ENCODE data around the gene VPS72. TPM values are rescaled to one million over a fixed set of nuclear protein-coding genes. Genes with fewer than 3 reads are reported as not detected.

VPS72 gene
- total RNA-seq, 1 donor from 2014 or later, result 110 TPM

GRCh38 chr1:151134991-151135390 lies 55.0 kb downstream of the VPS72 start:
- H3K27me3 Mint-ChIP-seq, result peaks cover 42% of the 10 kb centered on the region
- no peak overlapping the region for H3K4me3 Mint-ChIP-seq (ENCODE audit: low read depth)
- H3K27ac Mint-ChIP-seq, result no peak overlapping the region
- H3K4me1 Mint-ChIP-seq (ENCODE audit: low read depth), result peaks cover 8% of the 10 kb centered on the region
- peaks cover 28% of the 10 kb centered on the region for H3K36me3 Mint-ChIP-seq (ENCODE audit: insufficient read depth)
- no peak for TF ChIP-seq CTCF (IDR thresholded peaks at IDR 0.05; ENCODE audit: unreplicated experiment)
- no peaks in the 10 kb centered on the region for H3K9me3 Mint-ChIP-seq (ENCODE audit: low read depth)
- no peak for DNase-seq (ENCODE audit: low spot score, unreplicated experiment)

GRCh38 chr1:151134396-151134795 lies 55.6 kb downstream of the VPS72 start:
- DNase-seq (ENCODE audit: low spot score, unreplicated experiment), result no peak
- peaks cover 8% of the 10 kb centered on the region for H3K4me1 Mint-ChIP-seq (ENCODE audit: low read depth)
- no peaks in the 10 kb centered on the region for H3K9me3 Mint-ChIP-seq (ENCODE audit: low read depth)
- peaks cover 27% of the 10 kb centered on the region for H3K36me3 Mint-ChIP-seq (ENCODE audit: insufficient read depth)
- no peak for TF ChIP-seq CTCF (IDR thresholded peaks at IDR 0.05; ENCODE audit: unreplicated experiment)
- H3K27me3 Mint-ChIP-seq, result peaks cover 42% of the 10 kb centered on the region
- no peak overlapping the region for H3K4me3 Mint-ChIP-seq (ENCODE audit: low read depth)
- no peak overlapping the region for H3K27ac Mint-ChIP-seq

GRCh38 chr1:151133018-151133806 lies 56.8 kb downstream of the VPS72 start:
- no peak for TF ChIP-seq CTCF (IDR thresholded peaks at IDR 0.05; ENCODE audit: unreplicated experiment)
- H3K9me3 Mint-ChIP-seq (ENCODE audit: low read depth), result no peaks in the 10 kb centered on the region
- no peak for DNase-seq (ENCODE audit: low spot score, unreplicated experiment)
- H3K36me3 Mint-ChIP-seq (ENCODE audit: insufficient read depth), result peaks cover 27% of the 10 kb centered on the region
- H3K4me1 Mint-ChIP-seq (ENCODE audit: low read depth), result peaks cover 8% of the 10 kb centered on the region
- H3K27me3 Mint-ChIP-seq, result peaks cover 42% of the 10 kb centered on the region
- no peak overlapping the region for H3K27ac Mint-ChIP-seq
- H3K4me3 Mint-ChIP-seq (ENCODE audit: low read depth), result no peak overlapping the region

GRCh38 chr1:151132335-151133017 lies 57.5 kb downstream of the VPS72 start:
- peaks cover 8% of the 10 kb centered on the region for H3K4me1 Mint-ChIP-seq (ENCODE audit: low read depth)
- peaks cover 42% of the 10 kb centered on the region for H3K27me3 Mint-ChIP-seq
- H3K27ac Mint-ChIP-seq, result no peak overlapping the region
- H3K9me3 Mint-ChIP-seq (ENCODE audit: low read depth), result no peaks in the 10 kb centered on the region
- no peak for TF ChIP-seq CTCF (IDR thresholded peaks at IDR 0.05; ENCODE audit: unreplicated experiment)
- H3K4me3 Mint-ChIP-seq (ENCODE audit: low read depth), result peak overlapping the region; percentile 71
- DNase-seq (ENCODE audit: low spot score, unreplicated experiment), result no peak
- H3K36me3 Mint-ChIP-seq (ENCODE audit: insufficient read depth), result peaks cover 26% of the 10 kb centered on the region

GRCh38 chr1:151131701-151132334 lies 58.2 kb downstream of the VPS72 start:
- DNase-seq (ENCODE audit: low spot score, unreplicated experiment), result peak; percentile 23
- H3K36me3 Mint-ChIP-seq (ENCODE audit: insufficient read depth), result peaks cover 24% of the 10 kb centered on the region
- no peak for TF ChIP-seq CTCF (IDR thresholded peaks at IDR 0.05; ENCODE audit: unreplicated experiment)
- peak overlapping the region; percentile 71 for H3K4me3 Mint-ChIP-seq (ENCODE audit: low read depth)
- H3K27ac Mint-ChIP-seq, result peak overlapping the region; percentile 61
- H3K4me1 Mint-ChIP-seq (ENCODE audit: low read depth), result peaks cover 8% of the 10 kb centered on the region
- peaks cover 42% of the 10 kb centered on the region for H3K27me3 Mint-ChIP-seq
- H3K9me3 Mint-ChIP-seq (ENCODE audit: low read depth), result no peaks in the 10 kb centered on the region
